GM23338 (cell line): ENCODE data around the gene KCNJ6. TPM values are rescaled to one million over a fixed set of nuclear protein-coding genes. Genes with fewer than 3 reads are reported as not detected.

Experiments
- ATAC-seq: fragments of 200-7000 bp; cut with Tn5 transposase; 3 replicates; pipeline ENCODE4 v1.9.1; 2020
- DNase-seq: peaks from one replicate; pipeline ENCODE4 v3.0.0-alpha.2; 2015; ENCODE audit warnings: low spot score
- H2AFZ ChIP-seq: fragments of 200-600 bp; sonication (generic); 2 replicates; pipeline ENCODE4 v1.8.0; 2016; ENCODE audit warnings: antibody characterized with exemption, mild to moderate bottlenecking, moderate library complexity
- H3F3A ChIP-seq: fragments of 200-600 bp; sonication (generic); replicated peaks from 2 replicates; pipeline ENCODE4 v1.8.0; 2017; ENCODE audit warnings: antibody characterized with exemption, mixed run types, low read depth
- H3K27ac ChIP-seq: fragments of 200-600 bp; sonication (generic); 2 replicates; pipeline ENCODE4 v1.6.1; 2016; ENCODE audit warnings: low read depth
- H3K27me3 ChIP-seq: fragments of 200-600 bp; sonication (generic); 2 replicates; pipeline ENCODE4 v1.8.0; 2016; ENCODE audit warnings: mild to moderate bottlenecking, mixed run types, moderate library complexity; ENCODE audit not compliant: insufficient read depth
- H3K36me3 ChIP-seq: fragments of 200-600 bp; sonication (generic); 2 replicates; pipeline ENCODE4 v1.8.0; 2016; ENCODE audit warnings: mild to moderate bottlenecking; ENCODE audit not compliant: insufficient read depth
- H3K4me1 ChIP-seq: fragments of 200-600 bp; sonication (generic); 2 replicates; pipeline ENCODE4 v1.8.0; 2016; ENCODE audit warnings: mild to moderate bottlenecking, moderate library complexity; ENCODE audit not compliant: insufficient read depth
- H3K4me2 ChIP-seq: fragments of 200-600 bp; sonication (generic); 2 replicates; pipeline ENCODE4 v1.7.1; 2017; ENCODE audit warnings: mixed run types
- H3K4me3 ChIP-seq: fragments of 200-600 bp; sonication (generic); 2 replicates; pipeline ENCODE4 v1.6.1; 2016; ENCODE audit warnings: mixed run types
- H3K79me2 ChIP-seq: fragments of 200-600 bp; sonication (generic); replicated peaks from 2 replicates; pipeline ENCODE4 v1.8.0; 2017; ENCODE audit warnings: mild to moderate bottlenecking; ENCODE audit not compliant: insufficient read depth
- H3K9me2 ChIP-seq: fragments of 200-600 bp; sonication (generic); 2 replicates; pipeline ENCODE4 v1.8.0; 2017; ENCODE audit not compliant: insufficient read depth
- H4K20me1 ChIP-seq: fragments of 200-600 bp; sonication (generic); replicated peaks from 2 replicates; pipeline ENCODE4 v1.8.0; 2017; ENCODE audit warnings: mild to moderate bottlenecking; ENCODE audit not compliant: insufficient read depth
- H3K27ac Mint-ChIP-seq: 2 replicates; pipeline ENCODE4 v1.8.0; 2020; ENCODE audit warnings: inconsistent platforms, mild to moderate bottlenecking, moderate library complexity, mixed read lengths
- H3K27me3 Mint-ChIP-seq: 3 replicates; pipeline ENCODE4 v1.8.0; 2022; ENCODE audit warnings: low read depth, mild to moderate bottlenecking, moderate library complexity, mixed read lengths, inconsistent platforms; ENCODE audit not compliant: insufficient read depth, poor library complexity
- H3K36me3 Mint-ChIP-seq: 3 replicates; pipeline ENCODE4 v1.8.0; 2021; ENCODE audit warnings: low read depth, mild to moderate bottlenecking, inconsistent platforms, moderate library complexity, mixed read lengths
- H3K4me1 Mint-ChIP-seq: 3 replicates; pipeline ENCODE4 v1.8.0; 2020; ENCODE audit warnings: mild to moderate bottlenecking, inconsistent platforms, mixed read lengths
- H3K4me3 Mint-ChIP-seq: 3 replicates; pipeline ENCODE4 v1.8.0; 2021; ENCODE audit warnings: moderate library complexity, mild to moderate bottlenecking, inconsistent platforms, mixed read lengths
- H3K9me3 Mint-ChIP-seq: 3 replicates; pipeline ENCODE4 v1.8.0; 2020; ENCODE audit warnings: moderate library complexity, mild to moderate bottlenecking, inconsistent platforms, mixed read lengths
- CREB1 ChIP-seq: fragments of 250-450 bp; sonication (Bioruptor Pico); IDR thresholded peaks from 2 replicates; pipeline ENCODE4 v1.5.0; 2020; ENCODE audit warnings: low read depth, mild to moderate bottlenecking, moderate library complexity
- CTCF ChIP-seq, 2 experiments: fragments of 200-600 bp in 1 of 2; sonication (generic) in 1 of 2; conservative IDR thresholded peaks; 2 replicates each; pipeline versions ENCODE4 v1.5.1 to v1.6.1; 2016 to 2017; ENCODE audit warnings: antibody characterized with exemption in 2 of 2, low read depth in 2 of 2, mild to moderate bottlenecking in 2 of 2, moderate library complexity in 1 of 2
- ETS1 ChIP-seq: IDR thresholded peaks from 2 replicates; pipeline ENCODE4 v1.6.1; 2016; ENCODE audit warnings: antibody characterized with exemption
- EZH2 ChIP-seq: fragments of 200-600 bp; sonication (generic); IDR thresholded peaks from one replicate; pipeline ENCODE4 v1.8.0; 2017; ENCODE audit warnings: antibody characterized with exemption, mild to moderate bottlenecking, low read depth; ENCODE audit not compliant: unreplicated experiment
- POLR2AphosphoS5 ChIP-seq: IDR thresholded peaks from 2 replicates; pipeline ENCODE4 v1.6.1; 2016; ENCODE audit warnings: antibody characterized with exemption, low read depth
- REST ChIP-seq: IDR thresholded peaks from one replicate; pipeline ENCODE4 v1.6.1; 2018; ENCODE audit warnings: antibody characterized with exemption; ENCODE audit not compliant: unreplicated experiment
- STAT1 ChIP-seq: IDR thresholded peaks from one replicate; pipeline ENCODE4 v1.6.1; 2016; ENCODE audit warnings: antibody characterized with exemption; ENCODE audit not compliant: unreplicated experiment
- ZNF114 ChIP-seq: fragments of 250-450 bp; sonication (Bioruptor Pico); IDR thresholded peaks from 2 replicates; pipeline ENCODE4 v1.5.0; 2020; ENCODE audit warnings: mild to moderate bottlenecking, moderate library complexity
- polyA plus RNA-seq: library from polyadenylated mRNA; unstranded; fragments of >200 nt; fragmentation: Nextera tagmentation; extraction: Ambion mirVana; gene quantifications from 2 replicates; pipeline ENCODE4 v1.2.1, GENCODE V29; 2016
- total RNA-seq: library from RNA; depleted of rRNA; stranded (reverse); fragments of >200 nt; shearing (Covaris generic); gene quantifications from 2 replicates; pipeline ENCODE4 v1.2.3, GENCODE V29; 2014

Gene KCNJ6
- total and polyA plus RNA-seq, 2 experiments from 2014 or later = 0.48 to 0.52 TPM

- TF ChIP-seq ETS1 (no peak), POLR2AphosphoS5 (no peak), CREB1 (CRISPR knock-in tag) (no peak), ZNF114 (CRISPR knock-in tag) (no peak), REST (no peak), EZH2 (no peak)
These were observed 122.6 kb downstream of the KCNJ6 start (continued) for GRCh38 chr21:37793660-37794059.

GRCh38 chr21:37792046-37792445, 124.2 kb downstream of the KCNJ6 start:
- H3K4me1 ChIP-seq = no peaks in the 10 kb centered on the region
- Mint-ChIP-seq H3K4me3 (no peak overlapping the region), H3K4me1 (no peaks in the 10 kb centered on the region), H3K36me3 (no peaks in the 10 kb centered on the region), H3K27me3 (no peaks in the 10 kb centered on the region), H3K27ac (no peak overlapping the region), H3K9me3 (no peaks in the 10 kb centered on the region)
- H3K27ac ChIP-seq = no peak overlapping the region
- H3K4me2 ChIP-seq = no peak overlapping the region
- no peak overlapping the region for H3K4me3 ChIP-seq
- H3F3A ChIP-seq = no peaks in the 10 kb centered on the region
- ATAC-seq (no peak), DNase-seq (no peak)
- no peaks in the 10 kb centered on the region for H3K27me3 ChIP-seq
- no peaks in the 10 kb centered on the region for H3K36me3 ChIP-seq
- peaks cover 9% of the 10 kb centered on the region for H3K9me2 ChIP-seq
- H3K79me2 ChIP-seq = no peaks in the 10 kb centered on the region
- no peak overlapping the region; the same call in 1 of the 2 replicates for H2AFZ ChIP-seq
- no peaks in the 10 kb centered on the region for H4K20me1 ChIP-seq
- TF ChIP-seq REST (no peak), CTCF (conservative IDR thresholded peaks at IDR 0.05; ENCODE audit: low read depth in 2 of 2) (no peak), ETS1 (no peak), EZH2 (no peak), STAT1 (no peak), ZNF114 (CRISPR knock-in tag) (no peak)
